ENCODE measurements around the gene PRAMEF20.

Gene PRAMEF20

GRCh38 chr1:13465515-13465914, 55.3 kb downstream of the PRAMEF20 start:
- no peak for DNase-seq

- DNase-seq = no peak
These were observed 59.1 kb downstream of the PRAMEF20 start for GRCh38 chr1:13469343-13469742.
